Measurements from ENCODE around the gene DRAM1.

The DRAM1 gene

DNA sequence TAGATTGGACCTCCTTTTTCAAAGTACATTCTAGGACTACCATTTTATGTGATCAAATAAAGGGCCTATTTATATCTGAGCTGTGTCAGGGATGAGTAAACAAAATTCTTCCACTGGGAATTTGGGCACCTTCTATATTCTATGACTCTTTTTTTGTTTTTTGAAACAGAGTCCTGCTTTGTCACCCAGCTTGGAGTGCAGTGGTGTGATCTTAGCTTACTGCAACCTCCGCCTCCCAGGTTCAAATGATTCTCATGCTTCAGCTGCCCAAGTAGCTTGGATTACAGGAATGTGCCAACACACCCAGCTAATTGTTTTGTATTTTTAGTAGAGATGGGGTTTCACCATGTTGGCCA, 64.8 kb downstream of the DRAM1 start:
- no peak for DNase-seq

DNA sequence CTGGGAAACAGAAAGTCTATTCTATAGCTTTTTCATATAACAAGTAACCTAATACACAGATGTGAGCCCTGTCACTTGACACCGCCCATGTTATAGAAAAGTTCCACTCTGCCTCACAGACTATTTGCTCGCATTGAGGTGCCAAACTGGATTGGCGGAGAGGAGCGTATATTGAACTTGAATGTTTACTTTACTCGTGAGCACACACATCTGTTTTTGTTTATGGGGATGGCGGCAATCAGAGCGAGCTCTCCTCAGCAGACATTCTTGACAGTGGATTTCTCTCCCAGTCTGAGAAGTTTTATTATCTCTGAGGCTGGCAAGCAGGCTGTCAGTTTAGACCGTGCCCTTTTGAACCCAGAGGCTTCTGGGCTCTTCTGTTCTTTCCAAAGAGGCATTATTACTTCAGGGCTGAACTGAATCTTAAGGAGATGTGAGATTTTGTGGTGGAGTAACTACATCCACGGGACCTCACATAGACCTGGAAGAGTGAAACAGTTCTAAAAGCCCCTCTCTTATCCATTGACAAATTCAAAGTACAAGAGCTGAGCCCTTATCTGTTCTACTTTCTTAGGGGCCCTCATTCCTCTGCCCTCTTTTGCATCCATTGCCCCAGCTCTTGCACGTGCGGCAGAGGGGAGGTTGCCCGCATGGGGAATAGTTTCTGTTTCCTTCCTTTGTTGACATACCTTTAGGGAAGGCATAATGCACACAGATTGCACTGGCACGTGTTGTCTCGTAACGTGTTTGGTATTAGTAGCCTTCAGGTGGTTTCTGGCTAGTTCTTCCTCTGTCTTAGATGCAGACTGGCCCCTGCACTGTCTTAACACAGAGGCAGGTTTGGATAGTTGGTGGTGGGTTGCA, 68.2 kb downstream of the DRAM1 start:
- DNase-seq: no peak

DNA sequence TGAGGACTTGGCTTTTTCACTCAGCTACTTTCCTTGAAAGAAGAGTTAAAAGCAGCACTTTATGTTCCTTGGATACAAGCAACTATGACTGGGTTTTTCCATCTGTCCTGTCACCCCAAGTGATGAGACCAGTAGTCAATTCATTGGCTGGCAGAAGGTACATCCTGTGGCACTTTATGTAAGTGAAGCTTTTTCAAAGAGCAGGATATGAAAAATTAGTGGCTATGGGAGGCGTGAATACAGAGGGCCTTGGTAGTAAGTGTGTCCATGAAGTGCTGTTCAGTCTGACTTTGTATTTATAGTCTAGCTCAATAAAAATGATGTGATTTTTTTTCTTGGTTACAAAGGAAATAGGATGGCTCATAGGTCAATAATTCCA, 68.8 kb downstream of the DRAM1 start:
- DNase-seq: no peak

DNA sequence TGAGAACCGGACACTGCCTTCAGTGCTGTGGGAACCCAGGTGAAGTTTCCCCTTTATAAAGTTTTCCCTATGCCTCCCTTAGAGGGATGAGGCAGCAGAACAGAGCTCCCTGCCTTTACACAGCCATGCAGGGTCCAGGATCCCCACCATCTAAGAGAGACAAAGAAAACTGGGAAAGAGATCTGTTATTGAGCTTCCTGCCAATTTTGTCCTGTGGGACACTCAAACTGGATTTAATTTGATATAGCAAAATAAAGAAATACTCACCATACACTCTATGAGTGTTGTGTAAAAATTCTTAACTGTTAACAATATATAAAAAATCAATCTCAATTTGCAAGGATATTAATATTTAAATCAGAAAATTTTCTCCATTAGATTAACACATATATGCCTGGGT, 69.9 kb downstream of the DRAM1 start:
- no peak for DNase-seq

DNA sequence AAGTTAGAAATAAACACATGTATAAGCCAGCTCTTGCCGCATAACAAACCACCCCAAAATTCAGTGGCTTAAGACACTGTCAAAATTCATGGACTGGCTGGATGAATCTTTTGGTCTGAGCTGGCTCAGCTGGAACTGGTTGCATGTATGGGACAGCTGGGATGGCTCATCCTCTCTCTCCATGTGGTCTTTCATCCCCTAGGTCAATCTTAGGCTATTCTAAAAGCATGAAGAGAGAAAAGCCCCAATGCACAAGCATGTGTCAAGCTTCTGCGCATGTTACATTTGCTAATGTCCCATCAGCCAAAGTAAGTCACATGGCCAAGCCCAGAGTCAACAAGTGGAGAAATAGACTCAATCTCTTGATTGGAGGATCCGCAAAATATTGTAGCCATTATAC, 71.0 kb downstream of the DRAM1 start:
- DNase-seq: no peak

DNA sequence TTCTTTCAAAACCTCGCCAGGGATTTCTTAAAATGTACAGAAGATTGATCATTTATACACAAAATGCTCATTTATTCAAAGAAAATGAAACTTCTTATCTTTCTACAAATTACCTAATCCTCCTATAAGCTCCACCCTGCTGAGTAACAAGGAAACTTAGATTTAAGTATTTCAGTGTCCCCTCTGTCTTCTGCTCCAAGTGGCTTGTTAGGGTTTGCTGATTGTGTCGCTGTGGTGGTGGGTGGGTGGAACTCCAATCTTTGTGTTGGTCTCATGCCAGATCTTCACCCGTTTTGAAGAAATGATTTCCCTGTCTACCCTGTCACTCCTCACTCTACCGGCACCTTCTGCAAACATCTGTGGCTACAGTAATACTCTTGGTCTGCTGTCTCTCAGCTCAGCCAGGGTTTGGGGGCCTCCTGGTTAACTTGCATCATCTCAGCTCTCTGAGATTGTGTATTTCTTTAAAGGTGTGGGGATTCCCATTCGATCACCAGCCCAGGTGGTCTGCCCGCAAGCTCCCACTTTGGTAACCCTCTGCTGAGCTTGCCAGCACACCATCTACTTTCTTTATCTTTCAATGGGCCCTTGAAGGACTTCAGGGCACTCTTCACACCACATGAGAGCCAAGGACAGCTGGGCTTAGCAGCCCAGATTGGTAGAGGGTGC, 73.8 kb downstream of the DRAM1 start:
- DNase-seq: no peak

DNA sequence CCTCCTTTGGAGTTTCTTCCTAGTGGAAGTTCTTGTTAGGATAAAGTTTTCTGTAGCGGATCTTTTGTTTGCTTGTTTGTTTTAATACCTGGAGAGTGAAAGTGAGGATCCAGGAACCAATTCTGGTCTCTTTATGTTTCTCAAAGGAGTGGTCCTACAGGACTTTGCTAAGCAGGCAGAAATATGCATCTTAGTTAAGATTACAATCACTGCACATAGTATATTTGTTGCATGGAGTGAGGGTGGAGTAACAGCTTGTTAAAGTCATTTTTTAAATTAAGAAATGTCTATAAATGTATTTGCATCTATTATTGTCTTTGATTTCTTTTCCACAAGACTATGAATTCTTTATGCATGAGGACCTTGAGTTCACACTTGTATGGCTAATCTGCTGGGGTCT, 76.7 kb downstream of the DRAM1 start:
- DNase-seq: no peak

DNA sequence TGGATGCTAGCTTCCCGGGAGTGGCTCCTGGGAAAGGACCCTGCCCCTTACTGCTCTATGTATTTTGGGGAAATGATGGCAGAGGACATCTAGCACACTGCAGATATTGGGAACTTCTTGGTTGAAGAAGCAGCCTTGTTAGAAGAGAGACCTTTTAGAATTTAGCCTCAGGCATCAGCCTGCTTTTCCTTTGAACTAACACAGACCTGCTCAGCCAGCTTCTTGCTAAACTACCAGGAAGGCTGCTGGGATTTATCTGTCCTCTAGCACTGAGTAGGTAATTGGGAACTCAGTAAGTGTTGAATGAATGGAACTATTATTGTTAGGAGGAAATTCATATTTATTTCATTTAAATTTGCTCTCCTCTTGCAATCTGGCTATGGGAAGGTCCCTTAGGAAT, 77.3 kb downstream of the DRAM1 start:
- no peak for DNase-seq

DNA sequence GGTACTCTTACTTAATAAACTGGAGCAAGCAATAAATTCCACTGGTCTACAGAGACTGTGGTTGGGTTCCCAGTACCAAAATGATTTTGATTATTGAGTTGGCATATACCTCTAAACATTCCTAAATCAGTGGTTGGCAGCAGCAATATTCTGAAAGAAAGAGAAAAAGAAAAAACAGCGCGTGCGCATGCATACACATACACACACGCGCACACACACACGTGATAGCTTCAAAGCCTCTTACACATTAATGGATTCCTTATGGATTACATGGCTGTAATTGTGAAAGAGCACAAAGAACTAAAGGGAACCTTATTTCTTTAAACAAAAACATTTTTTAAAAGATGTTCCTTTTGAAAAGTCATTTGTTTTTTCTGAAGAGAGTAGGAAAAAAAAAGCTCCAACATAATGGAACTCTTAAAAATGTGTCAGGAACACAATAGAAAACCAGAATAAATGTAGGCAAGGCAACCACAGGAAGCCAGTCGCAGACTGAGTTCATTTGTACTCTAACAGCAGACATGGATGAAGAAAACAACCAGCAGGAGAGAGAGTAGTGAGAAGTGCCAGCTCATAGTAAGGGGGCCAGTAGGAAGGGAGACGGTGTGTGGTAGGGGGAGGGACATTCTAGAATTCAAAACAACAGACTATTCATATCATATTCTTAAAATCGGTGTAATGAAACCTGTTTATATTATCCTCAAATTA, 80.0 kb downstream of the DRAM1 start:
- no peak for DNase-seq

DNA sequence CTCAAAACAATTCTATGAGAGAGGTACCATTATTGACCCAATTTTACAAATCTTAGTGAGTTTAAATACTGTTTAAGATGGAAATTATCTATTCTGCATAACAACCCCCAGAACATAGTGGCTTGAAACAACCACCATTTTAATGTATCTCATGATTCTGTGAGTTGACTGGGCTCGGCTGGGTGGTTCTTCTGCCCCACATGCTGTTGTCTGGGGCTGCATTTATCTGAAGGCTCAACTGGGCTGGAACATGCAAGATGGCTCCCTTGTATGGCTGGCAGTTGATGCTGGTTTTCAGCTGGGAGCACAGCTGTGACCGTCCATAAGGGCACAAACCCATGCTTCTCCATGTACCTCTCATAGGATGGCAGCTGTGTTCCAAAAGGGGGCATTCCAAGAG, 82.2 kb downstream of the DRAM1 start:
- no peak for DNase-seq

DNA sequence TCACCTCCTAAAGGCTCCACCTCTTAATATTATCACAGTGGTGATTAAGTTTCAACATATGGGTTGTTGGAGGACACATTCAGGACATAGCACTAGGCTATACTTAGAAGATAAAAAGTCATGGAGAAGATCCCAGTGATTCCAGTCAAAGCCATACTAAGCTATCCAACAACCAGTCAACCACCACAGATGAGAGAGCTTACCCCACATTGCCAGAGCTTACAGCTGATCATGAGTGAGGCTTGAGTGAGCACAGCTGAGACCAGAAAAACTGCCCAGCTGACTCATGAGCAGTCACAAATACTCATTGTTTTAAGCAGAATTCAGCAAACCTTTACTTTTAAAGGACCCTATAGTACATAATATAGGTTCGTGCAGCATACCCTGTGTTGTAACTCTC, 85.1 kb downstream of the DRAM1 start:
- DNase-seq: no peak

DNA sequence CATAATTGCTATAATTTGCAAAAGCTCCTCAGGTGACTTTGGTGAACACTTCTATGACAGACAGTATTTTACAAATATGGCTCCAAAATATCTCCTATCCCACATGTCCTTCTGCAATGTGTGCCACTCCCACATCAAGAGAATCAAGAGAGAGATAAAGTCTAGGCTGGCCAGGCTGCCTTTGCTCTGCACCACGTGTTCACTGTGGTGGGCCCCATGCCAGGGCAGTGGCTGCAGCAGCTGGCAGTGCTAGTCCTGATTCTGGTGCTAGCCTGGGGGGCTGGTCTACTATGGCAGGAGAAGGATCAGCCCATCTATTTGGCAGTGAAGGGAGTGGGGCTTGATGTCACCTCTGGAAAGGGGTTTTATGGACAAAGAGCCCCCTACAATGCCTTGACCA, 86.3 kb downstream of the DRAM1 start:
- no peak for DNase-seq

DNA sequence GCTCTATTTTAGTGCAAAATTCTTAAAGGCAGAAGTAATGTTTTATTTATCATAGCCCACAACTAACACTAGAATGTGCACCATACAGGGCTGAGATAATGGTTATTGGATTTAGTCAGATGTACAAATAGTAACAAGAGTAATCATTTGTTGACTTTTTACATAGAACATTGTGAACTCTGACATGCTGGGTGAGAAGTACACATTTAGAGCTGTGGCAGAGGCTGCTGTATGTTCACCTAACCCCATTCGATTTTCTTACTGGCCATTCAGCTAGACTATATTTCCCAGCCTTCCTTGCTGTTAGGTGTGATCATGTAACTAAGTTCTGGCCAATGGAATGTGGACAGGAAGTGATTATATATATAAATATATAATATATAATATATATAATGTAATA, 89.1 kb downstream of the DRAM1 start:
- DNase-seq: no peak

DNA sequence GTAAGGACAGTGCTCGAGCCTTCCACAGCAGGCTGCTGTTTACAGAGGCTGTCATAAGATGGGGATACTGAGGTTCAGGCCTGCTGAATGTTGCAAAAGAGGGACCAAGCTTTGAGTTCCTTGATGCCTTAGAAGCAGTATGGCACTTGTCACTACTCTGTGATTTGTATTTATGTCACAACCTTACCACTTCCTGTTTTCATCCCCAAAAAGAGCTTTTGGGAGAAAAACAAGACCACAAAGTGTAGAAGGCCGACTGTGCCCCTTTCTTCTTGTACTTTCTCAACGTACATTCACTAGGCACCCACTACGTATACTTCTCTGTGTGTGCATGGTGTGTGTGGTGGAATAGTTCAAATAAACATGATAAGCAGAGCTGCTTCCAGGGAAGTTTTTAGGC, 90.1 kb downstream of the DRAM1 start:
- DNase-seq: no peak

DNA sequence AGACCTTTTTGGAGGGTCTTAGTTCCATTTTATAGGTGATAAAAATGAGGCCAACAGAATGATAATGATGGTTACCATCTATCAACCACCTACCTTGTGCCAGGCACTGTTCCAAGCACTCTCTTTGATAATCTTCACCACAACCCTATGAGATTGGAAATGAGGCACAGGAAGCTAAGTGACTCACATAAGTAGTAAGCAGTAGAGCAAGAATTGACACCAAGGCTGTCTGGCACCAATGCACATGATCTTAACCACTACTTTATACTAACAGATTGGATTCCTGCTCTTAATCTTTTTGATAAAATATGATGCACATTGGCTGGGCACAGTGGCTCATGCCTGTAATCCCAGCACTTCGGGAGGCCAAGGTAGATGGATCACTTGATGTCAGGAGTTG, 91.4 kb downstream of the DRAM1 start:
- no peak for DNase-seq
